Testis (tissue), 2 donors: ENCODE results near the gene GNAS.

ENCODE experiments used
- POLR2A ChIP-seq: fragments of 450-650 bp; IDR thresholded peaks from one replicate; pipeline ENCODE4 v1.6.1; 2017; ENCODE audit warnings: antibody characterized with exemption, mild to moderate bottlenecking, moderate library complexity
- TF ChIP-seq, protein P1 (sequence below), 3 experiments: fragments of 450-650 bp in 2 of 3; fragments of 200-600 bp in 1 of 3; sonication (generic) in 1 of 3; IDR thresholded peaks; one replicate each; pipeline ENCODE4 v1.5.1; 2016 to 2019; ENCODE audit warnings: antibody characterized with exemption in 3 of 3, mild to moderate bottlenecking in 2 of 3, moderate library complexity in 1 of 3

DNA sequence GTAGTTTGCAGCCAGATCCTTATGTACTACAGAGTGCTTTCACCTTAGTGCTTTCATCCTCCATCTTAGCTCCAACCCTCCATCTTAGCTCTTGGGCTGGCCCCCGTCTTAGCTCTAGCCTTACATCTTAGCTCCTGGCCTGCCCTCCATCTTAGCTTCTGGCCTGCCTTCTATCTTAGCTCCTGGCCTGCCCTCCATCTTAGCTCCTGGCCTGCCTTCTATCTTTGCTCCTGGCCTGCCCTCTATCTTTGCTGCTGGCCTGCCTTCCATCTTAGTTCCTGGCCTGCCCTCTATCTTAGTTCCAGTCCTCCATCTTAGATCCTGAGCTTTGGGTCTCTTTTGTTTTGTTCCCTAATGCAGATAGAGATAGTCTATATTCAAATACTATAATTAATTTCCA is 22.0 kb downstream of the GNAS start:
- TF ChIP-seq, protein P1, sequence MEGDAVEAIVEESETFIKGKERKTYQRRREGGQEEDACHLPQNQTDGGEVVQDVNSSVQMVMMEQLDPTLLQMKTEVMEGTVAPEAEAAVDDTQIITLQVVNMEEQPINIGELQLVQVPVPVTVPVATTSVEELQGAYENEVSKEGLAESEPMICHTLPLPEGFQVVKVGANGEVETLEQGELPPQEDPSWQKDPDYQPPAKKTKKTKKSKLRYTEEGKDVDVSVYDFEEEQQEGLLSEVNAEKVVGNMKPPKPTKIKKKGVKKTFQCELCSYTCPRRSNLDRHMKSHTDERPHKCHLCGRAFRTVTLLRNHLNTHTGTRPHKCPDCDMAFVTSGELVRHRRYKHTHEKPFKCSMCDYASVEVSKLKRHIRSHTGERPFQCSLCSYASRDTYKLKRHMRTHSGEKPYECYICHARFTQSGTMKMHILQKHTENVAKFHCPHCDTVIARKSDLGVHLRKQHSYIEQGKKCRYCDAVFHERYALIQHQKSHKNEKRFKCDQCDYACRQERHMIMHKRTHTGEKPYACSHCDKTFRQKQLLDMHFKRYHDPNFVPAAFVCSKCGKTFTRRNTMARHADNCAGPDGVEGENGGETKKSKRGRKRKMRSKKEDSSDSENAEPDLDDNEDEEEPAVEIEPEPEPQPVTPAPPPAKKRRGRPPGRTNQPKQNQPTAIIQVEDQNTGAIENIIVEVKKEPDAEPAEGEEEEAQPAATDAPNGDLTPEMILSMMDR (IDR thresholded peaks at IDR 0.05): no peak
- no peak for TF ChIP-seq POLR2A
